GM18507 (cell line): ENCODE results near the gene TDRD12.

Experiments used
- DNase-seq: peaks from one replicate; pipeline ENCODE4 v3.0.0; 2011; ENCODE audit warnings: low read depth; ENCODE audit not compliant: insufficient read length; ENCODE audit errors: extremely low spot score
- FAIRE-seq: peaks from 2 replicates; lab custom pipeline; 2011; peaks lifted over from hg19 to GRCh38; lab: Jason Lieb, UNC

TDRD12 gene

DNA sequence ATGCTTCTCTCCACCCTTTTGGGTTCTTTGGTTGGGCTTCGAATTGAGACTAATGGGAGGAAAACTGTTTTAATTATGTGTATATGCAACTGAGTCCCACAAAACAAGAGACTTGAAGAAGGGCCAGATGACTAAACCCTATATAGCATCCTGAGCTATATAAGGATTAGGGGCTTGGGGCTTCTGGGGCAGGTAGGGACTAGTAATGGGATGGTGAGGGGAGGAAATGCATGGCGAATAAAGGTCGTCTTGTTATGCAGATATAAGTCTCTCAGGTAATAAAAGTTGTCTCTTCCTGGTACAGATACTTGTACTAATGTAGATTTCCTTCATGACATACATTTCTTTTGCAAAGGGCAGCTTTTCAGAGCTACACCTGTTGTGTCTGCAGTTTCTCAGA lies 152.8 kb downstream of the TDRD12 start:
- no peak for DNase-seq
- no peak for FAIRE-seq

DNA sequence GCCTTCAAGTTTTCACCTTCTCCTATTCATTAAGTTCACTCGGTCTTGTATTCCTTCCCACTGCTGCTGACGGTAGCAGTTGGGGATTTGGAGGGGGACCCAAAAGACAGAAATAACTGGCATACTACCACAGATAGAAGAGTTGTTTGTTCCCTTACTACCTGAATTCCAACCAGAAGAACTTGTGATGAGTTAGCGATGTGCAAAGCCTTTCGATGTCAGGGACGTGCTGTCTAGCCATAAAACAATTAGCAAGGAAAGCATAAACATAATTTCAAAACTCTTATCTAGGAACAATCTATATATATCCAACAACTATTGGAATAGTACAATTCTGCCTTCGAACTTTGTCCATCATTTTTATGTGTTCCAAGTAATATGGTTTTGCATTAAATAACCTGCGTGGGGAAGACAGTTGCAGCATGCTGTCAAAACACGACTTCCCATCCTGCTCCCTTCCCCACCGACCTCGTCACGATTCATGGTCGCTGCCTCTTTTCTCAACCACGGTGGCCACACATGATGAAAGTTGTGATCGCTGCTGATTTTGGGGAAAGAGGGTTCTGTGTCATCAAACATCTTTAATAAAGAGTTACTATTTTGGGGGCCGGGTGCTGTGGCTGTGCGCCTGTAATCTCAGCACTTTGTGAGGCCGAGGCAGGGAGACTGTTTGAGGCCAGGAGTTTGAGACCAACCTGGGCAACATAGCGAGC lies 153.8 kb downstream of the TDRD12 start:
- FAIRE-seq (no peak), DNase-seq (no peak)

DNA sequence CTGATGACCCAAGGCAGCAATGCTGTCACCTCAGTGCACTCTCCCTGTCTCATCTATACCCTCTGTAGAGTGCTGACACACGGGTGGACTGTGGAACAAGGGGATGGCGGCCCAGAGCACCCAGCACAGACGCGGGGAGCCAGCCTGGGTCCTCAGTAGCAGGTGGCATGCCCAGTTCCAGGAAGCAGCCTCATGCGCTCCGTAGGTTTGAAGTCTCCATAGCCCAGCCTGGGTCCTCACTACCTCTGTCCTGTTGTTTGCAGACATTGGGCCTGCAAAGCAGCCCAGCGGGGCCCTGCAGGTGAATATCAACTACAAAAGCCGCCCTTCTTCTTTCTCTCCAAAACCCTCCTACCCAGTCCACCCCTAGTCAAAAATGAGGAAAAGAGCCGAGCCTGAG lies 155.0 kb downstream of the TDRD12 start:
- FAIRE-seq (no peak), DNase-seq (no peak)

DNA sequence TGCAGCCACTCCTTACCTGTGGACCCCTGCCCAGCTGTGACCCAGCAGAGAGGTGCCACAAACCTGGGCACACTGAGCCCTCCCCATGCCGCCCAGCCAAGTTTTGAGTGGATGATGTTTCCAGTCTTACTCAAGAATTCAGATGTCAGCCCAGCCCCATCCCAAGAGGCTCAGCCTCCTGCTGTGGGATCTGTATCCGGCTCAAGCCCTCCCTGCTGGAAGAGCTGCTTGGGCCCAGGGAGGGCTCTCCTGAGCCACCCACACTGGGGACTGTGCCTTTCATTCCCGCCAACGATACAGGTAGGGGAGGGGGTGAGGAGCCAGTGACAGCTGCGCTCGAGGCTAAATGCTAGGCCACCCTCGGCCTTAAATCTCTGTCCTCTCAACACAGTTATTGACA lies 155.9 kb downstream of the TDRD12 start:
- no peak for DNase-seq
- FAIRE-seq = no peak

DNA sequence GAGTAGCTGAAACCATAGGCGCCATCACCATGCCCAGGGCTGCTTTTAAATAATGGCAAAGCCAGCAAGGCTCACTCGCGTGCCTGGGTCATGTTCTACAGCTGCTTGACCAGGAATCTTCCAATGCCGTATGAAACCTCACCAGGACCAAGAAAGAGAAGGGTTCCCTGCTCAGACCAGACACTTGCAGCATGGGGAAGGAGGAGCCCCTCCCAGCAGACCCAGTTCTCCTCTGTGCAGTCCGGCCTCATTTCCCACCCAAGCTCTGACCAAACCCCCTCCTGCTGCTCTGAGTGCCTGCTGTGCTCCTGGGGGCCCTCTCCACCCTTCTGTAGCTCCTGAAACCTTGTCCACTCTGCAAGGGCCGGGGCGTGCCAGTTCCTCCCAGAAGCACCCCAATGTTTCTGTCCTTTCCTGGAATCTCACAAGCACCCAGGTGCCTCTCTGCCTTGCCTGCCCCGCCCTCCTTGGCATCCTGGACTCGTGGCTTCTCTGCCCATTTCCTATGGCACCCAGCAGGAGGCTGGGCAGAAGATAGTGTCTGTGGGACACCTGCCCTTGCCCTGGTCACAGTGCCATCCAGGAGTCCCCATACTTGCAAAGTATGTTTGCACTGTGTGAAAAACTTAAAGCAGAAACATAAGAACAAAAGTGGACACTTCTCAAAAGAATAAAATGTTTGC lies 156.8 kb downstream of the TDRD12 start:
- FAIRE-seq (no peak), DNase-seq (no peak)

DNA sequence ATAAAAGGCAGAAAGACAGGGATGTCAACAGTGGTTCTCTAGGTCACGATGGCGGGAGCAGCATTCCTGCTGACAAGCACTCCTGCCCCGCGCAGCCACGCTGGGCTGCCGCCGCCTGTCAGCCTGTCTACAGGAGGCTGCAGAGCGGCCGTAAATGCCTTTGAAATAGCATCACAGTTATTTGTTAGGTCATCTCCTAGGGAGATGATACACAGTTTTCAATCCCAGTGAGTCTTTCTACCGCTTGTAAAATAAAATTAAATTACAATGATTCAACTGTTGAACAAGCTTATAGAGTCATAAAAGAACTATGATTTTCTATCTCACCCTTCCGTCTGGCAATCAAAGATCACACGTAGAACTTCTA lies 157.3 kb downstream of the TDRD12 start:
- FAIRE-seq (no peak), DNase-seq (no peak)
